Left ventricle myocardium superior (tissue), 1 donor: ENCODE measurements around the gene AKAP5. TPM values are rescaled to one million over a fixed set of nuclear protein-coding genes. Genes with fewer than 3 reads are reported as not detected.

ENCODE experiments used
- ATAC-seq: fragments of 200-7000 bp; cut with Tn5 transposase; one replicate; pipeline ENCODE4 v1.9.1; 2020; ENCODE audit warnings: mild to moderate bottlenecking, moderate library complexity
- DNase-seq: peaks from one replicate; pipeline ENCODE4 v3.0.0-alpha.2; 2020
- intact Hi-C: fragments of 100-400 bp; cut with micrococcal nuclease; formaldehyde crosslinking; loops from one replicate; pipeline ENCODE4 v1.11.0; 2022
- long read RNA-seq: library from polyadenylated mRNA; unstranded; transcript quantifications from one replicate; pipeline ENCODE4 v2.0.0, GENCODE V29; 2021
- total RNA-seq: library from RNA; stranded (reverse); fragmentation: NEBNext Ultra II Directional; extraction: Animal tissue kit (Norgen Biotek cat#: 25700); gene quantifications from one replicate; pipeline ENCODE4 v1.2.1, GENCODE V29; 2021
- donor health status: DM: no; HTN: yes; CAD: no; lungs with severe emphysema.

The AKAP5 gene, protein sequence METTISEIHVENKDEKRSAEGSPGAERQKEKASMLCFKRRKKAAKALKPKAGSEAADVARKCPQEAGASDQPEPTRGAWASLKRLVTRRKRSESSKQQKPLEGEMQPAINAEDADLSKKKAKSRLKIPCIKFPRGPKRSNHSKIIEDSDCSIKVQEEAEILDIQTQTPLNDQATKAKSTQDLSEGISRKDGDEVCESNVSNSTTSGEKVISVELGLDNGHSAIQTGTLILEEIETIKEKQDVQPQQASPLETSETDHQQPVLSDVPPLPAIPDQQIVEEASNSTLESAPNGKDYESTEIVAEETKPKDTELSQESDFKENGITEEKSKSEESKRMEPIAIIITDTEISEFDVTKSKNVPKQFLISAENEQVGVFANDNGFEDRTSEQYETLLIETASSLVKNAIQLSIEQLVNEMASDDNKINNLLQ
- total RNA-seq, result 0.30 TPM
- long read RNA-seq, result 0 reads

DNA sequence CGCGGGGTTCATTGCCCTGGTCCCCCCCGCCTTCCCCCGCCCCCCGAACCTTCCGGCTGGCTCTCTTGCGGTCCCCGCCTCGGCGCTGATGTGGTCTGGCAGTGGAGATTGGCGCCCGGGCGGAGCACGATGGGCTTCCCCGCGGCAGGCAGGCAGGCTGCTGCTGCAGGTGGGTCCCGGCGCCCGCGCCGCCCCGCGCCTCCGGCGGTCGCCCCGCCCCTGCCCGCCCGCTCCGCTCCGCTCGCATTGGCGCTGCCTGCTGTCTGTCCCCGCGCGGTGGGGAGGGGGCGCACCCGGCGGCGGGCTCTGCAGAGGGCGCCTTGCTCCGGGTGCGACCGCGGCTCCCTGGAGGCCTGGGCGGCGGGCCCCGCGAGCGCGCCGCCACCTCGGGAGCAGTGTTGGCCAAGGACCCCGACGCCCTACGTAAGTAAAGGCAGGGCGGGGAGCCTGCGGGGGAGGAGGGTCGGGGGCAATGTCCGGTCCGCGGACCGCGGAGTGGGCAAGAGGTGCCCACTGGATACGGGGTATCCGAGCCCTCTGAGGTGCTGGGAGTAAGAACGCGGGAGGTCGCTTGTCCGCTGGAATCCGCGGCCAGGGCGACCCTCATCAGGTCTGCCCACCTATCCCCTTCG is at the start of gene AKAP5:
TSS of gene AKAP5 (plus strand) at position 309 of the 632 bp plus-strand sequence. CDS start 2,896 bp downstream, outside the sequence.
- DNase-seq, result peak; percentile 77
- peak; percentile 97 for ATAC-seq
- intact Hi-C loops, result no loop called here

DNA sequence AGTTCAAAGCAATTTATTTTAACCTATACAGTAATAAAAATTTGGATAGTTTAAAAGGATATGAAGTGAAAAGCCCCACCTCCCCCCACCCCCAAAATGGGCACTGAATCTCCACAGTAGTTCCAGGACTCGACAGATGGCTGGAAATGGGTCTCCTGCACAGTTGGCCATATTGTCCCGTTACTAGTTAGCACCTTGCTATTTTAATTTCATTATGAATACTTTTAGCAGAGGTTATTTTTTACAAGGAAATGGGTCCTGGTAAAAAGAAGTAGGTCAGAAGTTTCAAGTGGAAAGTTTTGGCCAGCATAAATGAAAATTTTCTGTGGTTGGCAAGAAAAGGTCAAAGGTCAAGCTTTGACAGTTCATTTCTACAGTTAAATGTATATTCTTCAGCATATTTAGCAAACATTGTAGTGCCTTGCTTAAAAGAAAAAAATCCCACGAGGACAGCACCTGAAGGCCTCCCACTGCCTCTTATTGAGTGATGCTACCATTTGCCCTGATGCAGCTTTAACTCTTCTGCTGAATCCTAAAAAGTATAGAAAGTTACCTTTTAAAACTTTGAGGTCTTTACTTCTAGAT is 48.9 kb upstream of the AKAP5 start:
- no peak for ATAC-seq
- intact Hi-C loops, result no loop called here
- no peak for DNase-seq

DNA sequence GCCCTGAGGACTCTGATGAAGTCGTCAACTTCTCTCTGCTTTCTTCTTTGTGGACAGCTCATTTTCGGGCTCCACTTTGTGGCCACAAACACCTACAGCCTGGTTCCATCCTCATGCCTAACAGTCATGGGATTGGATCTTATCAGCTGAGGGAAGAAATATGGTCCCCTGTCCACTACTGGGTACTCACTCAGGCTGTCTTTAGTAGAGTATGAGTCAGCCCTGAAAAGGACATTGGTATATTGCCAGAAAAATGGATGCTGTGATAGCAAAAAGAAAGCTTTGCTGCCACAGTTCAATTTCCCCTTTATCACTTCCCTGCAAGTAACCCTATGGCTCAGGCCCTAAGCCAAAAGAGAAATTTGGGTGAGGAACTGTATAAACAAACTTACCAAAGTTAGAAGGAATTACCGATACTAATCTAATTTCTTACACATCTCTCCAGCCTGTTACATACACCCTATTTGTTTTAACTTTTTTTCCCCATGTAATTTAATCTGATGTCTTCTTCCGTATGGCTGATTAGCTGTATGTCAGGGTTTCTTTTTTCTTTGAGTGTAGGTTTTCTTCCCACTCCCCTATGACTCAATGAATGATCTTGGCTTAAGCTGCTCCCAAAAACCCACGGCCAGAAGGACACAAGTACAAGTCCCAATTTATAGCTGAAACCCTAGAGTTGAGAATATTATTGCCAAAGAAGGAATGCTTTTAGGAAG is 48.1 kb upstream of the AKAP5 start:
- intact Hi-C loops, result no loop called here
- ATAC-seq, result peak; percentile 45
- no peak for DNase-seq

DNA sequence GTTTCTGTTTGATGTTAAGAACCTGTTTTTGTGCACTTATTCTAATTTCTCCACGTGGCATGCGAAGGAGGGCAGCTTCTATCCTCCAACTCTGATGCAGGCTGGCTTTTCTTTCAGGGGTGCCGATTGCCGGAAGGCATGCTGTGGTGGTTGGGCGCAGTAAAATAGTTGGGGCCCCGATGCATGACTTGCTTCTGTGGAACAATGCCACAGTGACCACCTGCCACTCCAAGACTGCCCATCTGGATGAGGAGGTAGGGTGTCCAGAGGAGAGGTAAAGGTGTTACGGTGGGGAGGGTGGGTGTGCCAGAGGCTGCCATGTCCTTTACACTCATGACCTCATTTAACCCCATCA is 47.6 kb upstream of the AKAP5 start:
- intact Hi-C loops, result no loop called here
- DNase-seq, result no peak
- no peak for ATAC-seq

DNA sequence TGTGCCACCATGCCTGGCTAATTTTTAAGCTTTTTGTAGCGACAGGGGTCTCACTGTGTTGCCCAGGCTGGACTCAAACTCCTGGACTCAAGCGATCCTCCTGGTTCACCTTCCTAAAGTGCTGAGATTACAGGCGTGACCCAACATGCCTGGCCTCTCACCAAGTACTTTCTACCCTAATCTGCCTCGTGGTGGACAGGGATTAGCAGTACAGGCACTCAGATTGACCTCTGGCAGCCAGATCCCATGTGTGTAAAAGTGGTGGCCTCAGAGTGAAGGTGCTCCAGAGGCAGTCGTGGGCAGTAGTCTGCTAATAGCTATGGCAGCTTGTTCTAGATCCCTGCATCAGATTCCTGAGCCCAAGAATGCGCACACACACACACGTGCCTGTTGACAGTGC is 46.3 kb upstream of the AKAP5 start:
- intact Hi-C loops, result no loop called here
- no peak for ATAC-seq

DNA sequence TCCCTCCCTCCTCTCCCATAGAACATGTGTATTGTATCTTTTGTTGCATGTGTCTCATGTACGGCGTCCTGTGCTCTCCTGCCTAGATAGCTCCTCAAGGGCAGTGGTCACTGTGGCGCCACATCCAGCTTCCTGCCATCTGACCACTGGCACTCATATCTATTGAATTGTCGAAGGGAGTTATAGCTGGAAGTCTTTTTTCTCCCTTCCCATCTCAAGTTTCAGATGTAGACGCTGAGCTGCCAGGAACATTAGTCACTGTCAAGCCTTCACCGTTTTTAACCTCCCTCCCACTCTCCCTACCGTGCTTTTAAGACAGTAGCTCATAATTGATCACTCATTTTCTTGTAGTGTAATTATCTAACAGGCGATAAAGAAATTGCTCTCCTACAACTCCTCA is 44.1 kb upstream of the AKAP5 start:
- intact Hi-C loops, result no loop called here
- DNase-seq (no peak), ATAC-seq (no peak)

More for the DNA sequence above, 46.3 kb upstream of the AKAP5 start:
- no peak for DNase-seq

DNA sequence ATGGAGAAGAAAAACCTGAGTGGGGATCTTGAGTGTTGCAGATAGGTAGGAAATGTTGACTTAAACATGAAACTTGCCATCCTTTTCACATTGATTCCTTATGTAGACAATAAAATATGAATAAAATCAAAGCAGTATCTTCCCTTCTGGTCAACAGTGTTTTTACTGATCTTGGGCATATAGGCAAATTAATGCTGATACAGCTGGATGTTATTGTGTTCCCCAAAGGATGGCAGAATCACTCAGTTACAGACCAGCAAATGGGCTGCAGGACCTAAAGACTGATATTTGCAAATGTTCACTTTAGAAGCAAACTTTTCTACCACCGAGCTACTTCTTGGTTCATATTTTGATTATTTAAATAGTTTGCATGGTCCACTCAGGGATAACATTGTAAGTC is 43.3 kb upstream of the AKAP5 start:
- intact Hi-C loops, result no loop called here
- DNase-seq (no peak), ATAC-seq (no peak)

DNA sequence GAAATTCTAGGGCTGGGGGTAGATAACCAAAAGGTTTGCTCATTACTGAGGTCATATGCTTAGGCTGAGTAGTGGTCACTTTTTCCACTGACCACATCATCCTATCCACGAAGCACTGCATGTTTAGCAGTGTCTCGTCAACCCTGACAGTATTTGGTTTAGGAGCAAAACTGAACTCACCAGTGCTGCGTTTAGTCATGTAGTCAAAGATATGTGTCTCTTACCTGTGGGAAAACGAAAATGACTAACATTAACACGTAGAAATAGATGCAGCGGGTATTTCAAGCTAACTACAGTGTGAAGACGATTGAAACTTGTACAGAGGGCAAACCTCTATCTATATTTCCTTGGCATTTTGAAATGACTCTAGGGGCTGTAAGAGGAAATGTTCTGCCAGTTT is 42.5 kb upstream of the AKAP5 start:
- DNase-seq (no peak), ATAC-seq (no peak)
- intact Hi-C loops, result no loop called here

DNA sequence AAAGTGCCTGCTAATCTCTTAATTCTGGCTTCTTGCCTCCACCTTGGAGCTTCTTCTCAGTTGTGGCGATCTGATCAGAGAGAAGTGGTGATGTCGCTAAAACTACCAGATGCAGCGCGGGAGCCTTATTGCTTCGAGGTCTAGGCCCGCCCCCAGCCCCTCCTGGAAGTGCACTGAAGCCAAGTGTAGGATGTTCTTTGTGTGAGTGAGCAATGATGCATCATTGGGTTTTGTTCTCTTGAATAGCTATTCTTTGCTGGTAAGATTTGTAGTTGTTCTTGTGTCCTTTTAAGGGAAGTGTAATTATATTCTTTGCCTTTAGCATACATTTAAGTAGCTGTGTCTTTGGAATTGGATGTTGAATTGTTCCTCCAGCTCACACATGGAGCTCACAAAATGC is 41.3 kb upstream of the AKAP5 start:
- no peak for ATAC-seq
- intact Hi-C loops, result no loop called here
- DNase-seq, result no peak

DNA sequence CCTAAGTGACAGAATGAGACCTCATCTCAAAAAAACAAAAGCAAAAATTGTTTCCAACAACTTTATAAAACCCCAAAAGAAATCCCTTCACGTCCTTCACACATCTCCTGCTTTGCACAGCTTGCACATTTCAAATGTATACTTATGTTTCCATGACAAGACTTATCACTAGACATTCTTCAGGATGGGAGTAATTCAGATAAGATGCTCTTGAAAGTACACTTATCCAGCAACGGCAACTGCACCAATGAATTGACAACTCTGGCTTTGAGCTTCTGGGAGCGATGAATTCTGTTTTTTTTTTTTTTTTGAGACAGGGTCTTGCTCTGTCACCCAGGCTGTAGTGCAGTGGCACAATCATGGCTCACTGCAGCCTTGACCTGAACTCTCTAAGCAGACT is 30.8 kb upstream of the AKAP5 start:
- DNase-seq (no peak), ATAC-seq (no peak)

DNA sequence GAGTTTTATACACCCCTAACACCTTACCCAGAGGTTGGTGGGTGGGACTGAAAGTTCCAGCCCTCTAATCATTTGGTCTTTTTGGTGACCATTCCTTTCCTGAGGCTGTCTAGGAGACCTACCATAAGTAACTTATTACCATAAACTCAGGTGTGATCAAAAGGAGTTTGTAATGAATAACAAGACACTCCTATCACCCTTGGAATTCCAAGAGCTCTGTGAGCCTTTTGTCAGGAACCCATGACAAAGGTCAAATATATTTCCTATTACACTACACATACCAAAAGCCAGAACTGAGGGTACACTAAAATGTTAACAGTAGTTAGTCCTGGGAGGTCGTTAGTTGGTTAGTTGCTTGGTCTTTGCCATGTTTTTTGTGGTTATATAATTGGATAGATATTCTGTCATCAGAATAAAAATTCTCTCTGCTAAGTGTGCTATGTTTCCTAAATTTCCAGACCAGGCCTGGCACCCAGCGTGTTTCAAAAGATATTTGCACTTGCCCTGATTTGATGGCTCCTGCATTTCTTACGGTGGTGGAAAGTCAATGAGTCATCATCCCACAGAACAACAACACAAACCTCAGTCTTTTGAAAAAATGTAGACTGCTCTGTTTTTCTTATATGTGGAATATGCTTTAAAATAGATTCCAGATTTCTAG is 27.0 kb upstream of the AKAP5 start:
- no peak for ATAC-seq
- DNase-seq, result no peak
- intact Hi-C loops, result no loop called here

More for the DNA sequence above, 30.8 kb upstream of the AKAP5 start:
- intact Hi-C loops, result no loop called here

DNA sequence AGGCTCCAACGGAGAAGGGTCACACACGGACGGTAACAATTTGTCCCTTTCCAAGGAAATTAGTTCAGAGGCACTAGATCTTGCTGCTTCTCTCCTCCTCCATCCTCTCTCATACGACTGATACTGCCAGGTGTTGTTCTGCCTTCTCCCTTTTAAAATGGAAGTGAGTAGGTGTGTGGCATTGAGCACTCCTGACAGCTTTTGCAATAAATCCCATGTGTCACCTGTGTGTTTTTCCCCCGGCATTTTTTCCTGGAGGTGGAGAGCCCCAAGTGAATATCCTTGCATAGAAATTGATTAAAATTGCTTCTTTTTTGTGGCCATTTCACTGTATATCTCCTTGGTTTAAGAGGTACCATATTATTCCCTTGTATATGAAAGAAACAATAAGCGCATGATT is 26.2 kb upstream of the AKAP5 start:
- intact Hi-C loops, result no loop called here
- no peak for ATAC-seq

DNA sequence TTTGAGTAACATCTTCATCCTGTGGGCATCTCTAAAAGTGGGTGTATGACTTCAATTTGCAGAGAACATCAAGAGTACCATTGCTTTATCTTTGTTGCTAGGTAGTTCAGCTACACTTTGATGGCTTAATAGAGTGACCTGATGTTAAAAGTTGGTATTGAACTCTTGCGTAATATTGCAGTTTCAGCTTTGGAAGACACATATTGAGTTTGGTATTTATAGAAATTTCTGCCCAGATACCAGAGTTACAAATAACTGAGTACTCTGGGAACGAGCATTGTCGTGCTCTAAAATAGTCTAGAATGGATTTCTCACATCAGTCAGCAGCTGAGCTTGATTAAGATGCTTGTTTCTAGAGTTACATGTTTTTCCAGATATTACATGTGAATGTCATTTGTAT is 24.8 kb upstream of the AKAP5 start:
- DNase-seq (no peak), ATAC-seq (no peak)
- intact Hi-C loops, result no loop called here

More for the DNA sequence above, 26.2 kb upstream of the AKAP5 start:
- no peak for DNase-seq

DNA sequence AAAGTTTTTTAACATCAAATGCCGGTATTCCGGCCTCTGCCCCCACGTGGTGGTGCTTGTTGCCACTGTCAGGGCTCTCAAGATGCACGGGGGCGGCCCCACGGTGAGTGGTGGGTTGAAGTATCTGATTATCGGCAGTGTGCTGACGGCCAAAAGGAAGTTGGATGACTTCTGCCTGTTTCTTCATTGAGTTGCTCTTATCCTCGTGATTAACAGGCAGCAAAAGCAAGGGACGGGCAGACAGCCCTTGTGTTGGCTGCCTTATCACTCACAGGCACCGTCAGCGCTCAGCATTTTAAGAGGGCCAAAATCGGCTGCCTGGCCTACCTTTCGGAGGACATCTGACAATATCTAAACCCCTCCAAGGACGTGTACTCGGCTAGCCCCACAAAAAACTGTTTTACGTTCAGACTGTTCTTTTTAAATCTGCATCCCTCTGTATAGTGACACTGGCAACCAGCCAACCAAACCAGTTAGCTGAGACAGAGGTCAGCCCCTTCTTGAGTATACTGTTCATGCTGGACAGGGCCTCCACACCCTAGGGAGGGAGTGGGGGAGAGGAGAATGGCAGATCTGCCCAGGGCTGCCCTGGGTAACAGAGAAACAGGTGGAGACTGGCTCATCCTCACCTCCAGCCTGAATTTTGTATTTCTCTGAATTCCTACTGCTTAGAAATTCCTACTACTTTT is 22.9 kb upstream of the AKAP5 start:
- intact Hi-C loops, result no loop called here
- ATAC-seq, result peak; percentile 91
- peak; percentile 49 for DNase-seq

DNA sequence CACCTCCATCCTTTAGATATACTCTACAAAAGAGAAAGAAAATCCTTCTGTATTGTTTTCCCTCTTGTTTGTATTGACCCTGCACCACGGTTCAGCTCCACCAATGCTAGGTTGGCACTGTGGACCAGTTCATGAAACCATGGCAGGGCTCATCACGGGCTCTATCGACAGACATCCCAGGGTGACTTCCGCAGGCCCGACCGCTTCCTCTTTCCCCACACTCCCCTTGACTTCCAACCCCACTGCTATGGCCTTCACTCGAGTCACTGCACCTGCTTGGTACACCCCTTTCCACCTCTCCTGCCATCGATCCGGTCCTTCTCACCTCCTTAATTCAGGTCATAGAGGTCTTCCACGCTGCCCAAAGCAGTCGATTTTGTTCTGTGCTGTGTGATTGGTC is 21.2 kb upstream of the AKAP5 start:
- no peak for ATAC-seq
- intact Hi-C loops, result no loop called here

DNA sequence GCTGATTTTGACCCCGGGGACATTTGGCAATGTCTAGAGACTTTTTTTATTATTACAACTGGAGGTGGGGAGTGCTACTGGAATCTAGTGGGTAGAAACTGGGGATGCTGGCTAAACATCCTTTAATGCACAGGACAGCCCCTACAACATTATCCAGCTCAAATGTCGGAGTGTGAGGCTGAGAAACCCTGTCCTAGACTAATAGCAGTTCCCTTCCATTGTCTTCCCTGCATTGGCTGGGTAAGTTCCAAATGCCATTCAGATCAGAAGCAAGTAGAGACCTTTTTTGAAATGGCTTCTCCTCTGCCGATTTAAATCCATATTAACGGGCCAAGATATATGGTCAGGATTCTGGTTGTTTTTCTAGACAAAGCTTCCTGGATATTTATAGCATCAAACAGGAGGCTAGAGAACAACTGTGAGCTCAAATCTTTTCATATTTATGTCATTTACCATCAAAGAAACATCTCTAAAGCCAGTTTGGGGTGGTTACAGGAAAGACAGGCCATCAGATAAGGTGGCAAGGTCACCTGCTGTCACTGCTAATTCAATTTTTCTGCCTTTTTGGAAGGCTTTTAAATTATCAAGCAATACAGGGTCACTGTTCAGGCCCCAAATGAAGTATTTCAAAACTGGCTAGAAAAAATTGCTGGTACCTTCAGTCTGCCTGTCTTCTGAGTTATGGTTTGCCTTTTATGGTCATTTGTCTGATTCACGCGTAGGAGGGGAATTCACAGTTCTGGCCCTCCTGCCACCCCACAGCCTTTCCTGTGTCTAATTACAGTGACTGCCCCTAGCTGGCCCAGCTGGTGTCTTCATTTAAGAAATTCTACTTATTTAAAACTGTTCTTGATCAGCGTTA is 20.1 kb upstream of the AKAP5 start:
- no peak for ATAC-seq
- intact Hi-C loops, result no loop called here
- no peak for DNase-seq

More for the DNA sequence above, 21.2 kb upstream of the AKAP5 start:
- DNase-seq, result no peak

DNA sequence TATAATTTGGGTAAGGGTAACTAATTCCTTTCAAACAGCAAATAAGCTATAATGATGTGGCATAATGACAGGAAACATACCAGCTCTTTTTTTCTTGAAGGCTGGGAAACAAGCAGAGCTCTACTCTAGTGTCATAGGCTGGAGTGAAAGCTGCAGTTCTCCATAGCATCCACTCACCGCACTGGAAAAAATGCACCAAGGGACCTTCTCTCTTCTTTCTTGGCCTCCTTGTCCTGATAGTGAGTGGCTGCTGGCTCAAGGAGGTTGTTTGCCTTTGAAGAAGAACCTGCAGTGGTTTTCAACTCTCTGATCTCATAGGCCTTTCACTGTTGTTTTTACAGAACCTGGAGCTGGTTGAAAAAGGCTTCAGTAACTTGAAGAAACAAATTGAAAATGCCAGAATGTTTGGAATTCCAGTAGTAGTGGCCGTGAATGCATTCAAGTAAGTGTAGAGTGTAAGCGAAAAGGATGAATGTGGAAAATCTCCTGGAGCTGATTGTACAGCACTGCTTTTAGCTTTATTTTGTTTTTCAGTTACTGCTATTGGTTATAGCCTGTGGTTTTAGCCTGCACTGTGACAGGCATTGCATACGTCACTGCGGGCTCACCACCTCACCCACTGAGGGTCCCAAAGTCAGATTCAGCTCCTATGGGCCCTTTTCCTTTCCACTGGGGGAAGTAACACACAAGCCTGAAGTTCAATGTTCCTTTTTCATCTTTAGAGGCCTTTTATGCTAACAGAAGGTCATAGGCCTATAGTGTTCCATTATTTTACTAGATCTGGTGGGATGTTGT is 17.2 kb upstream of the AKAP5 start:
- no peak for DNase-seq
- intact Hi-C loops, result no loop called here
- ATAC-seq, result no peak
